GM21367 (cell line): ENCODE measurements around the gene CYP11A1.

Experiments
- ATAC-seq: cut with Tn5 transposase; IDR thresholded peaks from one replicate; pipeline ENCODE4 v1.9.1; 2021; ENCODE audit not compliant: unreplicated experiment

The CYP11A1 gene

GRCh38 chr15:74389241-74390048 lies 22.0 kb upstream of the CYP11A1 start:
- no peak for ATAC-seq

DNA sequence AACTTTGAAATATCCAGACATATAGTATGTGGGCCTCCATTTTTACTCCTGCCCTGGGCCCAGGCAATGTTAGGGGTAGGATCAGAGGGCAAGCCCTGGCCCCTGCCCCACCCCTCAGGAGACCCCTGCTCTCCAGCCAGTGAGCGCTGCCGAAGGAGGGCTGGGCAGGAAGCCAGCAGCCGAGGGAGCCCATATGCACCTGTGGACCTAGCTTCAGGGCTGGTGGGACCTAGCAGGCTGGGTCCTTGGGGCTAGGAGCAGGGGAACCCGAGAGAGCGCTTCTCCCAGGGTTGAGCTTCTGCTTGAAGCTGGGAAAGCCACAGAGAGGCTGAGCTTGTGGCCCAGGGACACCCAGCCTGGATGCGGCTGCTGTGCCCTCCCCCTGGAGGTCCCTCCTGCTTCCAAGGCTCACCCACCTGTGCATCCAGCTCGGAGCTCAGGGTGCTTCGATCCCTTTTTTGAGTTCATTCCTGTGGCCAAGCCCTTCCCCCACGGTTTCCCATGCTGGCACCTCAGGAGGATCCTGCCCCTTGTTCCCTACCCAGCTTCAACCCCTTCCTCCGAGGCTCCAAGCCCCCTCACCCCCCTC lies 21.0 kb upstream of the CYP11A1 start:
- no peak for ATAC-seq

DNA sequence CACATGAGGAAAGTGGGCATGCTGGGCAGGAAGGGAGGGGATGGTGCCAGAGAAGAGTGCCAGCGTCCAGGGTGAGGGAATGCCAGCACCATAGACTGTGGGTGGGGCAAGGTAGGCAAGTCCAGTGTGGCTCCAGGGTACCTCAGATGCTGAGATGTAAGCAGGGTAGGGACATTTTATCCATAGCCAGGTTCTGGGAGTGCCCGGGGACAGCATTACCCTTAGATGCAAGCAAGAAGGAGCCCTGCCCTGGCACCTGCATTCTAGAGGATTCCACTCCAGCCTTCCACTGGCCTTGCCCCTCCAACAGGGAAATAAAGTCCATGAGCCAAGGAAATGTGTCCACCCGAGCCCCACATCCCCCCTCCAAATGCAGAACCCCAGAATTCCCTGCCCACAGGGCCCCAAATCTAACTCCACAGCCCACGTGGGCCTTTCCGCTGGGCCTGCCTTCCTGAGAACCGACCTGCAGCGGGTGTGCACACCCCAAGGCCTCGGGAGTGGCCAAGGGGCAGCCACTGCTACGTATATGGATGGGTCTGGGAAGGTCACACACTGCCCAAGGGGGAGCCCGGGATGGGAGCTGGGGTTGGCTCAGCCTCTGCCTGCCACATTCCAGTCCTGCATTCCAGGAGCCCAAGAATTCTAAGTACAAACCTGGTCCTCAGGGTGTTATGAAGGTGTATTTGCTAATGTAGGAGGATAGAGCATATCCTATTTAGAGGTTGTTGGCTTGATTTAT lies 20.3 kb upstream of the CYP11A1 start:
- no peak for ATAC-seq

GRCh38 chr15:74387141-74387541 lies 19.7 kb upstream of the CYP11A1 start:
- ATAC-seq: no peak

- no peak for ATAC-seq
Measured at GRCh38 chr15:74386496-74387140, 19.2 kb upstream of the CYP11A1 start.

DNA sequence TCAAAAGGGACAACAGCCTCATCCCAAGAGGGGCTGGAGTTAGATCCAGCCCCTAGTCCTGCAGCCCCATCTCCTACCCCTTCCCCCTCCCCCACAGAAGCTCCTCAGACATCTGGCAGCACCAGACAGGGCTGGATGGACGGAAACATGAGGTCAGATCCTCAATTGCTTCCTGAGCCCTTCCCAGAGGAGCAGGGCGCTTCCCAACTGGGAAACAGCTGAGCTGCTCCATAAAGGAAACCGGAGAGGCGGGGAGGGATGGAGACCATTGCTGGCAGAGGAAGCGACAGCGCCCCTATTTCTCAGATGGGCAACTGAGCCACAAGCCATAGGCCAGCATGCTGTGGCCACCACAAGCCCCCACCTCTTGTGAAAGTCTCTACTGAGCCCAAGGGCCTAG lies 18.3 kb upstream of the CYP11A1 start:
- no peak for ATAC-seq

- ATAC-seq: peak; percentile 47
Measured at GRCh38 chr15:74384881-74385643, 17.6 kb upstream of the CYP11A1 start.

DNA sequence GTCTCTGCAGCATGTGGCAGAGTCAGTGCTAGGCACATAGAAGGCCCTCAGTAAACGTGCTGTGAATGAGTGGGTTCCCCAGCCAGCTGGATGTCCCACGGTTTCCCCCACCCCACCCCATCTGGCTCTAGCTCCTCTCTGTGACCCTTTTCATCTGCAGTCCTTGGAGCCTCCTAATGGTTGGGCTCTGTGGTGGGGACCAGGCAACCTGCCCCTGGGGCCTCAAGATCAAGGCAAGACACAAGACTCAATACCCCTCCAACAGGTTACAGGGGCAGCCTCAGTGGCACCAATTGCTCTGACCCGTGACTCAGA lies 17.1 kb upstream of the CYP11A1 start:
- peak; percentile 1 for ATAC-seq

DNA sequence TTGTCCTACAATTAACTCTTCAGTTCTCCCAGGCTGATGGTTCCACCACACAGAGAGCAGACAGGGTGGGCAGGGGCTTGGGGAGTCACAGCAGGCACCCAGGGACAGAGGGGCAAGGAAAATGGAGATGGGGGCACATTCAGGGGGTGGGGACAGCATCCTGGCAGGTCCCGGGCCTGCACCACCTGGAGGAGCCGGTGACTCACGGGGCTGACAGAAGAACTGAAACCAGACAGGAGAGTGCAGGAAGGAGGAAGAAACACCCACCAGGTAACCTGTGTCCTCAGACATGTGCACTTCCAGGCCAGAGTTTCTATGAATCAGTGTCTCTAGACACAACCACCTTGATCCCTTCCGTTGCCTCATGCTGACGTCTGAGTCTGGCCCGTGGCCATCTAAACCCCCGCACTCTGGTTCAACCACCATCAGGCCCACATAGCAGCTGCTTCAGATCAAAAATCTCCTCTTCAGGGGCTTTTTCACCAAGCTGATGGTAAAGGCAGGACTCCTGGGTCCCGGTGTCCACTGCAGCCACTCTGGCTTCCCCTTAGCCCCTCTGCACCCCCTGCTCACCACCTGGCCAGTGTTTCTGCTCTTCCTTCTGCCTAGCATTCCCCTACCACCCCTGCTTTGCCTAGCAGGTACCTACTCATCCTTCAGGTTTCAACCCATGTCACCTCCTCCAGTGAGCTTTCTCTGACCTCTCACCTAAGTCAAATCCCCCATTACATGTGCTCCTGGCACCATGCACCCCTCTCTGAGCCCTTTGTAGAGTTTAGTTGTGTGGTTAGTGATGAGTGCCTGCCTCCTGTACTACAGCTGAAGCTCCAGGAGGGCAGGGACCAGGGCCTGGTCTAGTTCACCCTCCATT lies 16.5 kb upstream of the CYP11A1 start:
- no peak for ATAC-seq

- no peak for ATAC-seq
Measured at GRCh38 chr15:74383286-74383685, 15.8 kb upstream of the CYP11A1 start.

DNA sequence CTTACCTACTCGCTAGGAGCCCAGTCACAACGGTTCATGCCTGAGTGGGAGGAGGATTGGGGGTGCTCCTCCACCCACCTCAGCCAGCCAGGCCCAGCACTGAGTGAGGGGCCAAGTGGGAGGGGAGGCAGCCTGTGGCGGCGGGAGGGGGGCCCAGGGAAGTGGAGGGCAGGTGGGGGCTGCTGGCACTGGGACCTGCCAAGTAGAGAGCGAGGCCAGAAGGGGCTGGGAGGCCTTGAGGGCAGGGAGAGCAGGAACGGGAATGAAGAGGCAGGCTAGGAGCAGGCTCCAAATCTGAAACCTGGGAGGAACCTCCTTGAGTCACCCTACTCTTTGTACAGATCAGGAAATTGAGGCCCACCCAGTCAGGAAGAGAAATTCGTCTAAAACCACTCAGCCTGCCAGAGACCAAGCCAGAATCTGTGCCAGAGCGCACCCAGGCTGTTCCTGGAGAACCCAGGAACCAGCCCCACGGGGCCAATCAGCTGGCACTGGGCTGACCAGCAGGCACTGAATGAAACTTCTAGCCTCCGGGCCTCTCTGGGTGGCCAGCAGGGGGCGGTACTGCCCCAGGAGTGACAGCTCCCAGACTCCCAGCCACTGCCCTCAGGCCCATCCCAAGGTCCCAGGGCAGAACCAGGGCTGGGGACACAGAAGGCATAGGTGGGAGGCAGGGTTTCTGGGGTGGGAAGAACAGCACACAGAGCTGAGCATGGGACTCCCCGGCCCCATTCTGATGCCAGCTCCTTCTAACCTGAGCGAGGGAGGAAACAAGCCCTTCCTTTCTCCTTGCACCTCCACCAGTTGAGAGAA lies 14.8 kb upstream of the CYP11A1 start:
- no peak for ATAC-seq

DNA sequence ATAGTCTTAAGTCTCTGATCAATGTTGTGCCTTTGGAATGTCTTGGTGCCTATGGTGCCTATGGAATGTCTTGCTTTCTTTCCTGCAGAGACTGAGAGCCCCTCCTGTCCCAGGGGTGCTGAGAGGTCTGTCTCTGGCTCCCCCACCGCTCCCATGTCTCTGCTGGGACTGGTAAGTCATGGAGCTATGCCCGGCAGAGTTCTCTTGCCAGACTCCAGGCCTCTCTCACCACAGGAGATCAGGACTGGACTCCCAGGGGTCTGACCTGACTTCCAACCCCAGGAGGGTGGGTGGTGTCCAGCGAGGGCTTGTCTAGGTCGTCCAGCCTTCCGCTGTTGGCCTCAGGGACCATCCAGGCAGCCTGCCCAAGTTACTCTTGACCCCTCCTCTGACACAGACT lies 14.0 kb upstream of the CYP11A1 start:
- no peak for ATAC-seq

DNA sequence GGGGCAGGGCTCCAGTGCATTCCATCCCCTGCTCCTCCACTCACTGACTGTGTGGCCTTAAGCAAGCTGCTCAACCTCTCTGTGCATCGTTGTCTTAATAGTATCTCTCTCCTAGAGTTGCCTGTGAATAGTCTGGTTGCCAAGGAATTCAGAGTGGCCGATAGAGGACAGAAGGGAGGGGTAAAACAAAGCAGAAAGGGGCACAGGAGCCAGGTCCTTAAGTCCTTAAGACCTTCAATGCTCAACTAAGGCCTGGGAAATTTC lies 13.7 kb upstream of the CYP11A1 start:
- ATAC-seq: no peak

- no peak for ATAC-seq
Measured at GRCh38 chr15:74380361-74381189, 13.1 kb upstream of the CYP11A1 start.

DNA sequence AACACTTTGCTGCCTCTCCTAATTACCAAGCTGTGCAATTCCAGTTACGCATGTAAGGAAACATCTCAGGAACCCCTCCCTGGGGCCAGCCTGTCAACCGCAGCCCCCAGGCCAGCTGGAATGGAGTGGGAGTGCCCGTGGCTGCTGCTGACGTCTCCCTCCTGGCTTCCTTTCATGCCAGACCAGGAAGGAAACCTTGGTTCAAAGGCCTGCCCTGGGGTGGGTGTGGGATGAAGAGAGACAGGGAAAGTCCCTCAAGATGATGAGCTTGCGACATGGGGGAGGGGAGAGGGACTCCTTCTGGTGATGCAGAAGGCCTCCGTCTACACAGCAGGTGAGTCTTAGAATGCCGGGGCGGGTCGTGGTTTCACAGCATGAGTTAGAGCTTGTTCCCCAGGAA lies 11.4 kb upstream of the CYP11A1 start:
- ATAC-seq: no peak

GRCh38 chr15:74377831-74378766 lies 10.7 kb upstream of the CYP11A1 start:
- no peak for ATAC-seq

- no peak for ATAC-seq
Measured at GRCh38 chr15:74376825-74377581, 9.6 kb upstream of the CYP11A1 start.
